SU-DHL-6 (cell line): Measurements from ENCODE around the gene AOC3.
"Not testable (repeated sequence)": the region's sequence is repeated elsewhere in the genome, so short reads cannot be mapped to it uniquely, and the experiment has no call there.

Source experiments
- CTCF ChIP-seq: fragments of 200-600 bp; sonication (generic); IDR thresholded peaks from one replicate; pipeline ENCODE4 v1.5.1; 2017; ENCODE audit warnings: antibody characterized with exemption, mild to moderate bottlenecking, low read length, moderate library complexity; ENCODE audit not compliant: insufficient read depth, poor library complexity, severe bottlenecking
- EZH2phosphoT487 ChIP-seq: fragments of 200-600 bp; sonication (generic), shearing (Covaris generic); conservative IDR thresholded peaks from 2 replicates; pipeline ENCODE4 v1.6.1; 2018; ENCODE audit warnings: mild to moderate bottlenecking, antibody characterized with exemption, low read length, moderate library complexity, mixed read lengths

- not testable (repeated sequence) for TF ChIP-seq CTCF, EZH2phosphoT487
Observed at GRCh38 chr17:42856093-42856492, 5.1 kb downstream of the AOC3 start.
